Measurements from ENCODE around the gene ZNF423. TPM values are rescaled to one million over a fixed set of nuclear protein-coding genes. Genes with fewer than 3 reads are reported as not detected.
"Not testable (repeated sequence)": the region's sequence is repeated elsewhere in the genome, so short reads cannot be mapped to it uniquely, and the experiment has no call there.

The ZNF423 gene
- total RNA-seq, 1 donor from 2014 or later: 0.72 TPM

- no peak for ATAC-seq
These were observed 331.0 kb downstream of the ZNF423 start for GRCh38 chr16:49524947-49525315.

GRCh38 chr16:49524216-49524946 is 331.5 kb downstream of the ZNF423 start:
- no peak for ATAC-seq

- no peak for ATAC-seq
These were observed 332.3 kb downstream of the ZNF423 start for GRCh38 chr16:49523435-49524159.

- no peak for ATAC-seq
These were observed 334.1 kb downstream of the ZNF423 start for GRCh38 chr16:49521734-49522325.

GRCh38 chr16:49520492-49521038 is 335.3 kb downstream of the ZNF423 start:
- ATAC-seq: no peak

GRCh38 chr16:49519741-49520140 is 336.2 kb downstream of the ZNF423 start:
- no peak for ATAC-seq

GRCh38 chr16:49519008-49519656 is 336.8 kb downstream of the ZNF423 start:
- ATAC-seq: no peak

GRCh38 chr16:49516382-49517036 is 339.4 kb downstream of the ZNF423 start:
- no peak for ATAC-seq

- no peak for ATAC-seq
These were observed 340.1 kb downstream of the ZNF423 start for GRCh38 chr16:49515861-49516260.

- no peak for ATAC-seq
These were observed 340.8 kb downstream of the ZNF423 start for GRCh38 chr16:49515016-49515565.

GRCh38 chr16:49514073-49514980 is 341.6 kb downstream of the ZNF423 start:
- ATAC-seq: no peak

GRCh38 chr16:49513040-49513439 is 342.9 kb downstream of the ZNF423 start:
- no peak for ATAC-seq

GRCh38 chr16:49510654-49511305 is 345.1 kb downstream of the ZNF423 start:
- ATAC-seq: no peak

GRCh38 chr16:49510141-49510540 is 345.8 kb downstream of the ZNF423 start:
- no peak for ATAC-seq

- ATAC-seq: not testable (repeated sequence)
These were observed 349.6 kb downstream of the ZNF423 start for GRCh38 chr16:49506058-49507013.

- ATAC-seq: no peak
These were observed 350.4 kb downstream of the ZNF423 start for GRCh38 chr16:49505556-49505955.

GRCh38 chr16:49504626-49505025 is 351.3 kb downstream of the ZNF423 start:
- ATAC-seq: no peak

- no peak for ATAC-seq
These were observed 351.9 kb downstream of the ZNF423 start for GRCh38 chr16:49504023-49504364.
